HG03280 (cell line): ENCODE results near the gene CPSF6.
"Not testable (repeated sequence)": the region's sequence is repeated elsewhere in the genome, so short reads cannot be mapped to it uniquely, and the experiment has no call there.

Experiments used
- ATAC-seq: cut with Tn5 transposase; IDR thresholded peaks from one replicate; pipeline ENCODE4 v1.9.1; 2021; ENCODE audit warnings: mild to moderate bottlenecking, moderate library complexity; ENCODE audit not compliant: unreplicated experiment

The CPSF6 gene

GRCh38 chr12:69317233-69317632, 77.9 kb downstream of the CPSF6 start:
- not testable (repeated sequence) for ATAC-seq

- ATAC-seq, result no peak
Observed at GRCh38 chr12:69318225-69318624, 78.9 kb downstream of the CPSF6 start.

- no peak for ATAC-seq
Observed at GRCh38 chr12:69321351-69321750, 82.0 kb downstream of the CPSF6 start.
